ENCODE measurements around the gene DUS3L. TPM values are rescaled to one million over a fixed set of nuclear protein-coding genes. Genes with fewer than 3 reads are reported as not detected.

The DUS3L gene
- total RNA-seq, 1 donor from 2014 or later, result 16.2 TPM

DNA sequence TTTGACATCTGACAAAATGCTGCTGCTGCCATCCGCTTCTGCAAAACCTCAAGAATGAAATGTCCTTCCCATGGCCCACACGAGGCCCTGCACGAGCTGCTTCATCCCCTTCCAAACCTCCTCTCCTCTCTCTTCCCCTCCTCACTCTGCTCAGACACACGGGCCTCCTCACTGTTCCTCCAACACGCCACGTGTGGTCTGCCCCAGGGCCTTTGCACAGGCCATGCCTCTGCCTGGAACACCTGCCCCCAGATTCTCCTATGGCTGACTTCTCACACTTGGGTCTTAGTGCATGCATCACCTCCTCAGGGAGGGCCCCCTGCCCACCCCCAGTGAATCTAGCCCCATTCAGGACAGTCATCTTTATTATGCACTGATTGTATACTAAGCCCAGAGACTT lies 29.8 kb upstream of the DUS3L start:
- Mint-ChIP-seq H3K9me3 (ENCODE audit: unreplicated experiment) (no peaks in the 10 kb centered on the region), H3K36me3 (ENCODE audit: low read depth, unreplicated experiment) (no peaks in the 10 kb centered on the region), H3K27ac (ENCODE audit: unreplicated experiment) (no peak overlapping the region), H3K4me3 (ENCODE audit: unreplicated experiment) (no peak overlapping the region), H3K27me3 (ENCODE audit: unreplicated experiment) (peaks cover 7% of the 10 kb centered on the region), H3K4me1 (ENCODE audit: unreplicated experiment) (peaks cover 3% of the 10 kb centered on the region)
- TF ChIP-seq, protein P1, sequence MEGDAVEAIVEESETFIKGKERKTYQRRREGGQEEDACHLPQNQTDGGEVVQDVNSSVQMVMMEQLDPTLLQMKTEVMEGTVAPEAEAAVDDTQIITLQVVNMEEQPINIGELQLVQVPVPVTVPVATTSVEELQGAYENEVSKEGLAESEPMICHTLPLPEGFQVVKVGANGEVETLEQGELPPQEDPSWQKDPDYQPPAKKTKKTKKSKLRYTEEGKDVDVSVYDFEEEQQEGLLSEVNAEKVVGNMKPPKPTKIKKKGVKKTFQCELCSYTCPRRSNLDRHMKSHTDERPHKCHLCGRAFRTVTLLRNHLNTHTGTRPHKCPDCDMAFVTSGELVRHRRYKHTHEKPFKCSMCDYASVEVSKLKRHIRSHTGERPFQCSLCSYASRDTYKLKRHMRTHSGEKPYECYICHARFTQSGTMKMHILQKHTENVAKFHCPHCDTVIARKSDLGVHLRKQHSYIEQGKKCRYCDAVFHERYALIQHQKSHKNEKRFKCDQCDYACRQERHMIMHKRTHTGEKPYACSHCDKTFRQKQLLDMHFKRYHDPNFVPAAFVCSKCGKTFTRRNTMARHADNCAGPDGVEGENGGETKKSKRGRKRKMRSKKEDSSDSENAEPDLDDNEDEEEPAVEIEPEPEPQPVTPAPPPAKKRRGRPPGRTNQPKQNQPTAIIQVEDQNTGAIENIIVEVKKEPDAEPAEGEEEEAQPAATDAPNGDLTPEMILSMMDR (IDR thresholded peaks at IDR 0.05; ENCODE audit: unreplicated experiment), result no peak
- DNase-seq (ENCODE audit: low spot score), result no peak

DNA sequence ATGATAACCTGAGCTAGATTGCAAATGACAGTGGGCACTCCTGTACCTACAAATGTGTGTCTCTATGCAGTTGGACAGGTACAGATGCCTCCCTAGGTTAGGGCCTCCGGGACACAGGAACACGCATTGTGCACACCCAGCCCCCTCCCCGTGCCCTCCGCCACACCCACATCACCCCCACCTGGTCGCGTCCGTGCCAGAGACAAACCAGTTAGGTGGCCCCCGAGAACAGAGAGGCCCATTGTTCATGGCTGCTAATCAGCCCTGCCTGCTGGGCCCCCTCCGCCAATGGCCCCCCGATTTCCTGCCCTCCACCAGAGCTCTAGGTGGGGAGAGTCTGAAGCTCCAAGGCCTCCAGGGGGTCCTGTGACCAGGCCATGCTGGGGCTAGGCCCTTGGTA lies 27.6 kb upstream of the DUS3L start:
- TF ChIP-seq, protein P1 (IDR thresholded peaks at IDR 0.05; ENCODE audit: unreplicated experiment), result no peak
- H3K4me1 Mint-ChIP-seq (ENCODE audit: unreplicated experiment), result peaks cover 3% of the 10 kb centered on the region
- no peak overlapping the region for H3K4me3 Mint-ChIP-seq (ENCODE audit: unreplicated experiment)
- no peak overlapping the region for H3K27ac Mint-ChIP-seq (ENCODE audit: unreplicated experiment)
- H3K36me3 Mint-ChIP-seq (ENCODE audit: low read depth, unreplicated experiment), result no peaks in the 10 kb centered on the region
- no peak for DNase-seq (ENCODE audit: low spot score)
- peaks cover 8% of the 10 kb centered on the region for H3K27me3 Mint-ChIP-seq (ENCODE audit: unreplicated experiment)
- H3K9me3 Mint-ChIP-seq (ENCODE audit: unreplicated experiment), result no peaks in the 10 kb centered on the region

DNA sequence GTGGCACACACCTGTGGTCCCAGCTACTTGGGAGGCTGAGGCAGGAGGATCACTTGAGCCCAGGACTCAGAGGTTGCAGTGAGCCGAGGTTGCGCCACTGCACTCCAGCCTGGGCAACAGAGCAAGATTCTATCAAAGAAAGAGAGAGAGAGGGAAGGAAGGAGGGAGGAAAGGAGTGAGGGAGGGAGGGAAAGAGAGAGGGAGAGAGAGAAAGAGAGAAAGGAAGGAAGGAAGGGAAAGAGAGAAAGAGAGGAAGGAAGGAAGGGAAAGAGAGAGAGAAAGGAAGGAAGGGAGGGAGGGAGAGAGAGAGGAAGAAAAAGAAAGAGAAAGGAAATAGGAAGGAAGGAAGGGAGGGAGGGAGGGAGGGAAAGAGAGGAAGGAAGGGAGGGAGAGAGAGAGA lies 26.3 kb upstream of the DUS3L start:
- no peaks in the 10 kb centered on the region for H3K9me3 Mint-ChIP-seq (ENCODE audit: unreplicated experiment)
- H3K27me3 Mint-ChIP-seq (ENCODE audit: unreplicated experiment), result peaks cover 8% of the 10 kb centered on the region
- H3K4me1 Mint-ChIP-seq (ENCODE audit: unreplicated experiment), result peaks cover 3% of the 10 kb centered on the region
- no peaks in the 10 kb centered on the region for H3K36me3 Mint-ChIP-seq (ENCODE audit: low read depth, unreplicated experiment)
- DNase-seq (ENCODE audit: low spot score), result no peak
- no peak overlapping the region for H3K27ac Mint-ChIP-seq (ENCODE audit: unreplicated experiment)
- H3K4me3 Mint-ChIP-seq (ENCODE audit: unreplicated experiment), result no peak overlapping the region
- TF ChIP-seq, protein P1 (IDR thresholded peaks at IDR 0.05; ENCODE audit: unreplicated experiment), result no peak

DNA sequence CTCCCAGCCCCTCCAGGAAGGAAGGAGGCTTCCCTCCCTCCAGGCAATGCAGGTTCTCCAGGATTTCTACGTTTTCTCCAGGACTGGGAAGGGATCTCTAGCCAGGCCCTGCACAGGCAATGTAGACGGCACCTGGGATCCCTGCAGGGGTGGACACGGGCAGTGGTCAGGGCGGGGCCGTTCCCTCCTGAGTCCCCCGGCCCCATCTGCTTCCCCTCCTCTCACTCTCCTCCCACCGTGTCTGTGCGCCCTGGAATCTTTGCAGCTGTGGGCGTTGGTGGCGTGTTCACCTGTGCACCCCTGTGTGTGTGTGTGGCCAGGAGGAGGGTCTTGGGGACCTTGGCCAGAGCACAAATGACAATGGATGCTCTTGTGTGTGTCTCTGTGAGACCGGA lies 23.9 kb upstream of the DUS3L start:
- Mint-ChIP-seq H3K4me3 (ENCODE audit: unreplicated experiment) (no peak overlapping the region), H3K27ac (ENCODE audit: unreplicated experiment) (no peak overlapping the region), H3K9me3 (ENCODE audit: unreplicated experiment) (no peaks in the 10 kb centered on the region), H3K4me1 (ENCODE audit: unreplicated experiment) (peaks cover 3% of the 10 kb centered on the region), H3K36me3 (ENCODE audit: low read depth, unreplicated experiment) (no peaks in the 10 kb centered on the region), H3K27me3 (ENCODE audit: unreplicated experiment) (peaks cover 8% of the 10 kb centered on the region)
- no peak for DNase-seq (ENCODE audit: low spot score)
- TF ChIP-seq, protein P1 (IDR thresholded peaks at IDR 0.05; ENCODE audit: unreplicated experiment), result no peak

DNA sequence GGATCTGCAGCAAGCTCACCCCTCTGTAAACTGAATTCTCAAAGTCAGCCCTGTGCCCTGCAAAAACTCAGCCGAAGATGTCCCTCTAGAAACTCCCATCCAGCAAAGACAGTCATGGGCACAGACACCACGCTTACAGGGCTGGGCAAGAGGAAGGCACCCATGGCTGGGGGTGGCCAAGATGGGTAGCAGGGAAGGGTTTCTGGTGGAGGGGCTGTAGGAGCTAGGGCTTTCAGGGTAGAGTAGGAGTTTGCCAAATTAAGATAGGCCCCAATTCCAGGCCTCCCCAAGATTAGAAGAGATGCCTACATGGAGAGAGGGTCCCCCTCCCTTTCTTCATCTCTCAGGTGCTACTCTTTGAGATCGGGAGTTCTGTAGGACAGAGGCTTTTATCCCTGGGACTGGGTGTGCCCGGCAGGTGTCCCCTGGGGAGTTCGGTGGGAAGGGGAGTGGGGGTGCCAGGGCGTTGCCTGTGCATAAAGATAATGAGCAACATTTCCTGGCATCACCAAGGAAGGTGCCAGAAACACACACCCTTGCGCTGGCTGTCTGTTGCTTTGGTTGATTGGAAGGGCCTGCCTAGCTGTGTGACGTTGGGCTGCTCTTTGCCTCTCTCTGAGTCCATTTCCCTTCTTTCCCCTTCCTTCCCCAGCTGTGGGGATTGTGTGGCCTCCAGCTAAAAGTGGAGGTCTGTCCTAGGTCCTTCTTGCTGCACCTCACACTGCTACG lies 23.3 kb upstream of the DUS3L start:
- Mint-ChIP-seq H3K36me3 (ENCODE audit: low read depth, unreplicated experiment) (no peaks in the 10 kb centered on the region), H3K4me1 (ENCODE audit: unreplicated experiment) (peaks cover 3% of the 10 kb centered on the region), H3K27ac (ENCODE audit: unreplicated experiment) (peak overlapping the region; percentile 20), H3K9me3 (ENCODE audit: unreplicated experiment) (no peaks in the 10 kb centered on the region), H3K27me3 (ENCODE audit: unreplicated experiment) (peaks cover 8% of the 10 kb centered on the region), H3K4me3 (ENCODE audit: unreplicated experiment) (no peak overlapping the region)
- DNase-seq (ENCODE audit: low spot score), result no peak
- TF ChIP-seq, protein P1 (IDR thresholded peaks at IDR 0.05; ENCODE audit: unreplicated experiment), result no peak
